Stimulated activated CD4-positive, alpha-beta T cell treated with anti-CD3 and anti-CD28 coated beads, TNF-alpha, amount 100 ng/mL, for 1 hour (primary cell): ENCODE results near the gene FOXO1.

ENCODE experiments used
- DNase-seq, 3 donors: peaks; one replicate each; pipeline ENCODE4 v3.0.0-alpha.2; 2020; ENCODE audit warnings: low read depth in 3 of 3, low spot score in 1 of 3

FOXO1 gene

DNA sequence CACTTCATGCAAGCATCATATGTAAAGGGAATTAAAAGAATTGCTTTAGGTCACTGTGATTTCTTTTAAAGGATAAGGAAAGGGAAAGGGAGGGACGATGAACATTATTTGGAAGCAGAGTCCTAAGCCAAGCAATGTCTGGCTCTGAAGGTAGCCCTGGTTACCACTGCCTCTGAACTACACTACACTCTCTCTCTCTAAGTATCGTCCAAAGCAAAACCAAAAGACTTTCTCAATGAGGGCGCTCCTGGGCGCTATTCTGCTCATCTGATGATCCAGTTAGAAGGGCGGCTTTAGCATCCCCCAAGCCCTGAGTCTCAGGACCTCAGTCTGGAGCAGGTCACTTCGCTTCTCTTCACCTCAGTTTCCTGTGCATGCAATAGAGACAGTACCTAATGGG, 26.2 kb downstream of the FOXO1 start:
- DNase-seq, result no peak

DNA sequence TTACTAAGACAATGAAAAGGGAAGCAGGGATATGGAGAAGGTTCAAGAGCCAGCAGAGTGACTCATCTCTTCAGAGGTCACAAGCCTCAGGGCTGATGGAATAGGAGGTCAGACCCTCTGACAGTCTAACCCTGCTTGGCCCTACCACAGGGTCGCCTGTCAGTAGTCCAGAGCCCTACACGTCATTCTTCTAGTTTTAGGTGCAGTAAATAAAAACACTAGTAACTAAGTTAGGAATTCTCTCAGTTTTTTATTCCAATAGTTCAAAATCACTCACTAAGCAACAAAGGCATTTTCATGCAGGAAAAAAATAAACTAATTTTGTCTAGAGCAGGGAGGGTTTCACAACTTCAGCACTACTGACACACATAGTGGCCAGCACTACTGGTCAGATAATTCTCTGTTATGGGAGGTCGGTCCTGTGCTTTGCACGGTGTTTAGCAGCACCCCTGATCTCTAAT, 27.2 kb downstream of the FOXO1 start:
- DNase-seq, result no peak

DNA sequence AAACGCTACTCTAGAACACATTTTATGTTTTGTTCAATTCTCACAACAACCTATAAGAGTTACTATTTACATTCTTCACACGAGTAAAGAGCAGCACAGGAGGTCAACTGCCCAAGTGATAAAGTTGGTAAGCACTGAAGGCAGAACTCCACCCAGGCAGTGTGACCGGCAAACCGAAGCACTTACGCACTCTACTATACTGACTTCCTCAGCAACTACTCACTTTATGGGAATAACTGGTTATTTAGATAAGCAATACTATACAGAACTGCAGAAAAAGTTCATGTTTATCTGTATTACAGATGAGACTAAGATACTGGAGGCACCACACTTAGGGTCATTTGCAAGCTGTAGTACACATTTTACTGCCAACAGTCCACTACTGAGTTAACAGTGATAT, 28.8 kb downstream of the FOXO1 start:
- DNase-seq, result no peak

DNA sequence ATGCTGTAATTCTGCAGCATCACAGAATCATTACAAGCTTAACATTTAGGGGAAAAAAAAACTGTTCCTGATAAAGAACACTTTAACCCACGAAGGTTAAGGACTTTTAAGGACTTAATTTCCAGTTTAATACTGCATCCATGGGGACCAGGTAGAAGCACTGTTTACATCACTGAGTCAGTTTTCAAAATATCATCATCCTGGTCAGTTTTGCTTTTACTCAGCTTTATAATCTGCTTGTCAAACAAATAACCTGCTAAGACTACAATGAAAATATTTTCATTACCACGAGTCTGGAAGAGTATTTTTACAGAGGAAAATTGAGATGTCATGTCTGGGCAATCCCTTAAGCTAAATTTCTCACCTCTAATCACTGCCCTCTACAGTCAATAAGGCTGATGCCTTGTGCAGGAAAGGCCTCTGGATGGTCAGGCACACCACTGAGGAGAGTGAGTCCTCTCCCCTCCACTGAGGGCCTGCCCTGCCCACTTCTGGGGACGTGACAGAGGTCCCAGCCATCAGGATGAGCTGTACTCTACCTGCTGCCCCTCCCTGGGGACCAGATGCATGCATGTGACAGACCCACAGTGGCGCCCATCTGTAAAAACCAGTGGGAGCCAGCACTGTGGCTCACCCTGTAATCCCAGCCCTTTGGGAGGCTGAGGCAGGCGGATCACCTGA, 31.0 kb downstream of the FOXO1 start:
- no peak for DNase-seq

DNA sequence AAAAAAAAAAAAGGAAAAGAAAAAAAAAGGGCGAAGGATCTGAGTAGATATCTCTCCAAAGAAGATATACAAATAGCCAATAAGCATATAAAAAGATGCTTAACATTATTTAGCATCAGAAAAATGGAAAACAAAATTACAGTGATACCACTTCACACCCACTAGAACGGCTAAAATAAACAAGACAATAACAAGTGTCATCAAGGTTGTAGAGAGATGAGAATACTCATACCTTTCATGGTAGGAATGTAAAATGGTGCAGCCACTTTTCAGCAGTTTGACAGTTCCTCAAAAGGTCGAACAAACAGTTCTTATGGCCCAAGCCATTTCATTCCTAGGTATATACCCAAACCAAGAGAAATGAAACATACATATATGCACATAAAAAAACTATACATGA, 33.5 kb downstream of the FOXO1 start:
- no peak for DNase-seq

DNA sequence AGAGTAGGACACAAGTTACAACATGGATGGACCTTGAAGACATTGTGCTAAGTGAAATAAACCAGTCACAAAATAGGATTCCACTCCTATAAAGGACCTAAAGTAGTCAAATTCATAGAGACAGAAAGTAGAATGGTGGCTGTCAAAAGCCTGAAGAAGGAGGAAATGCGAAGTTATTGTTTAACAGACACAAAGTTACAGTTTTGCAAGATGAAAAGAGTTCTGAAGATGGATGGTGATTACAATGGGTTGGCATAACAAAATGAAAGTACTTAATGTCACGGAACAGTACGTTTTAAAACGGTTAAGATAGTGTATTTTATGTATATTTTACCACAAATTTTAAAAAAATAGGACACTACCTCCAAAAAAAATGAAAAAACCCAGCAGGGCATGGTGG, 34.8 kb downstream of the FOXO1 start:
- no peak for DNase-seq

DNA sequence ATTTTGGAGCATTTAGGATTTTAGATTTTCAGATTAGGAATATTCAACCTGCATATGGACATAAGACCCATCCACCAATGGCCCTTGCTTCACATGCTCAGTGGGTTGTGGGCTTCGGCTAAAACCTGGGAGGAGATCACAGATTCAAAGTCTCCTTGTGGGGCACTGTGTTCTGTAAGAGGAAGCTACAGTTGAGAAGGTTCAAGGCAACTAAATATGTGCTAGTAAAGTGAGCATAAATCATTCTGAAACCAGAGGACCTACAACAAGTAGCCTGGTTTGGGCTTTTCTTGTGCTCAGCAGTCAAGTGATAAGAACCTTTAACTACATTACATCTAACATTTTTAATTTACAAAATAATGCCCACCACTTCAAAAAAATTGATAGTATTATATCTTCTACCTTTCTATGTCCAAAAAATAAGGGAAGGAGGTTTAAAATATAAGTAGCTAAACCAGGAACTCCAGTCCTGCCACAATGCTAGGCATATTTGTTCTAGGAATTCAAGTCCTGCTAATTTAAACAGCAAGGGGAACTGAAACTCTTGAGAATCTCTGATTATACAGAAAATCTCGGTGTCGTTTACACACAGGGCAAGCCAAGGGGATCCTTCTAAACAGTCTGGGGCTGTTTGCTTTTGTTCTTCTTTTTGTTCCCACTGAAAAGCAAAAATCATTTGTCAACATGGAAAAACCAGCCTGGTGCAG, 36.6 kb downstream of the FOXO1 start:
- DNase-seq, result no peak

DNA sequence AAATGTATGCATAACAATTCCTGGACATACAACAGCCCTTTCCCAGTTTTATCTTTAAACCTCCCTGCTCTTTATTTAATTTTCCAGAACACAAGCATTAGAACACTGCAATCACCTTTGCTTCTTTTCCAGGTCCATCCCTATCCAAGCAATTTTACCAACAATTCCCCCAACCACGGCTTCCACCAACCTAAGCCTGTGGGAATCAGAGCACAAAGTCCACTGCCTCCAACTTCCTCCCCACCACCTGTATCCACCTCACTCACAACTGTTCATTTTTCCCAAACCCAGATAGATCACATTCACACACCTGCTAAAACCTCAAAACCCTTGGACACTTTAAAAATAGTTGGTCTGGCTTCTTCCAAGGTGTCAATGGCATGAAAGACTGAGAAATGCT, 39.5 kb downstream of the FOXO1 start:
- no peak for DNase-seq

DNA sequence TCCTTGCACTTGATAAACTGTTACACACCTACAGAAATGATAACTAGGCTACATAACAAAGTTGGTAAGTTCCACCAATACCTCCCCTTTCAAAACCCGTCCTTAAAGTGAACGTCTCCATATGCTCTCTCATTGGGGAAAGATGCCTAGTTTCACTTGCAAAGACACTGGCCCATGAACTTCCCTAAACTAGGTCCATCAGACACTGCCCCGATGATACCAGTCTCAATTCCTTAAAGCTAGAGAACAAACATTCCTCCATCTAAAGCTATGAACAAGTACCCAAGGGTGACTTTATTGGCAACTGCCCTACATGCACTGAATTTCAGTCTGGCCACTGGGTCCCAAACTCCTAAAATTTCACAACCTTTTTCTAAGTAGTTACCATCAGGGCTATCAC, 39.9 kb downstream of the FOXO1 start:
- no peak for DNase-seq

DNA sequence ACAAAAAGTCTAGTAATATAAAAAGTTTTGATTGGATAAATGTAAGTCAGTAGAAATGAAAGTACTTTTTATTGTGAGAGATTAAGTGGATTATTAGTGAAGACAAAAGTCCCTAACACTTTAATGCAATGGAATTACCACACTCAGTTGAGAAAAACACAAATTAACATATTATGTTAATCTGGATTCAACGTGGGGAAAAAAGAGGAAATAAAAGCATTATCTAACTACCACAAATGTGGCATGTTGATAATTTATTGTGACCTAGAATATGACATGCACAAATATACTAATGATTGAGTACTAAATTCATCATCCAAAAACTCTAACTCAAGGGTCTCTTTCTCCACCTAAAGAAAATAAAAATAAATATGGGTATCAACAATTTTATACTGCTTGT, 41.5 kb downstream of the FOXO1 start:
- DNase-seq, result no peak

DNA sequence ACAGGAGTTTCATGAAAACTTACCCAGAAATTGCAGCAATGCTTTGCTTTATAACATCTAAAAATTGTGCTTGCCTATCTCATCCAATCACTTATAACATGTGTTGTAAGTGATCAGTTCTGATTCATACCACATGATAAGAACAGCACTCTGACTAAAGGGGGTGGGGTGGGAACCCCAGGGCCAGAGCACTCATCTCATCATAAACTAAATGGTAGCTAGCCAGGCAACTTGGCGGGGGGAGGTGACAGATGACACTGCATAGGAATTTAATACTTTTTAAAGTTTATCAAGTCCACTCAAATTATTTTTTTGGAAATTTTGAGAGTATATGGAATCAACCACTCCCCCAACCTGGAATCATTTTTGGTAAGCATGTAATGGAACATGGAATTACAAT, 42.1 kb downstream of the FOXO1 start:
- DNase-seq, result no peak

DNA sequence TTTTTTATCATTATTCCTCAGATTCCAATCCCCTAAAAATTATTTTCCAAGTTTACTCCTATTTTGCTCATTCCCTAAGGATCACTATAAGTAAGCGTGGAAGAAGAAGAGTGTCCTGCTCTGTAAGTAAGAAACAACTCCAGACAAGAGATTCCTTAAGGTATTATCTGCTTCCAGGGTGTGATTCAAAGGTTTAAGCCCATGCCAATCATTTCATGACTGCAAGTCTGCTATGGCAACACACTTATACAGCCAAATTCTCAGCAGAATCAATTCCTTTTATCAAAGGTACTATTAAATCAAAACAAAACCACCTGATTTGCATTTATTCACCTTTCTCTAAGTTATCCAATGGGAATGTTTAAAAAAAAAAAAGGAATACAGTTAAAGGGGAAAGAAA, 43.7 kb downstream of the FOXO1 start:
- DNase-seq, result no peak

DNA sequence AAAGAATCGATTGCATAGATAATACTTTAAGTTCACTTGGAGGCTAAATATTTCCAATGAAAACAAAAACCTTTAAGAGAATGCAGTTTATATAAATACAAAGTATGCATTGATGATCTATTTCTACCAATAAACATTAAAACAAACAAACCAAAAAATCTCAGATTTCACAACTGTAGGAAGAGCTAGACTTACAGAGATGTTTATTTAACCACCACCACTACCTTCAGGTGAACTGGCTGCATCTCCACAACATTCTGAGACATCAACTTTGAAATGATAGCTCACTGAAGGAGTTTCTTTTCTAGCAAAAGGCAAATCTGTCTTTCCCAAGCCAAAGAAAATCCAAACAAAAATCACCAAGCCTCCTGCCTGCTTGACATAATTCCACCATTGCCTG, 44.2 kb downstream of the FOXO1 start:
- DNase-seq, result no peak

DNA sequence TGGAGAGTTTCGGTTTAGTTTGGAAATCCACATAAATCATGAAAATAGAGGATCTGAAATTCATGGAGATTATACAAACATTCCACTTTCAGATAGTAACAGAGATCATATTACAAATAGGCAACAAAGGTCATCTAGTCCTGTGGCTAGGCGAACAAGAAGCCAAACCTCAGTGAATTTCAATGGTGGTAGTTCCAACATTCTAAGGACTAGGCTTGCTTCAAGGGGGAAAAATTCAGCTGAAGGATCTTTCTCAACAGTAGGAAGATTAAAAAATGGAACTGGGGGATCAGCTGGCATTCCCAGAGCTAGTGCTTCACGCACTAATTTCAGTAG, 47.0 kb downstream of the FOXO1 start:
- no peak for DNase-seq

DNA sequence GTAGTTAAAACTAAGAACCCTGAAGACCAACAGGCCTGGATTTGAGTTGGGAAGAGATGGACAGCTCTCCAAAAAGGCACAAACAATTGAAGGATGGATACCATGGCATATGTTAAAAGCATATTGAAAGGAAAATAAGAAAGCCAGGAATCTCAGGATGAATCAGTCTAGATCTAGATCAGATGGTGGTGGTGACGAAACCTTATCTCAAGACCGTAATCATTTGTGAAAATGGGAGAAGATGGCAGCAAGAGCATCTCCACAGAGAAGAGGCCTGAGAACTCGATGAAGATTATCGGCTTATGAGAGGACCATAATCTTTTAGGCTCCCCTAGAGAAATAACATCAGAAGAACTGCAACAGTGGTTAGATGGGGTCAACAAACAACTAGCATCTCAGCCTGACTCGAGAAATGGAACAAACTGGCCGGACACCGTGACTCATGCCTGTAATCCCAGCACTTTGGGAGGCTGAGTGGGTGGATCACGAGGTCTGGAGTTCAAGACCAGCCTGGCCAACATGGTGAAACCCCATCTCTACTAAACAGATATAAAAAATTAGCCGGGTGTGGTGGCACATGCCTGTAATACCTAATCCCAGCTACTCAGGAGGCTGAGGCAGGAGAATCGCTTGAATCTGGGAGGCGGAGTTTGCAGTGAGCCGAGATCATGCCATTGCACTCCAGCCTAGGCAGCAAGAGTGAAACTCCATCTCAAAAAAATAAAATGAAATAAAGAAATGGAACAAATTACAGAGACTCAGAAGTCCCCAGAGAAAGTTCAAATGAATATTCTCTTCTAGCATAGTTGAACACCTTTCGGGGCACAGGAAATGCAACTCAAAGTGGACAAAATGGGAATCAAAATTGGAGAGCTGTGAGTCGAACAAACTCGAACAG, 47.6 kb downstream of the FOXO1 start:
- no peak for DNase-seq

DNA sequence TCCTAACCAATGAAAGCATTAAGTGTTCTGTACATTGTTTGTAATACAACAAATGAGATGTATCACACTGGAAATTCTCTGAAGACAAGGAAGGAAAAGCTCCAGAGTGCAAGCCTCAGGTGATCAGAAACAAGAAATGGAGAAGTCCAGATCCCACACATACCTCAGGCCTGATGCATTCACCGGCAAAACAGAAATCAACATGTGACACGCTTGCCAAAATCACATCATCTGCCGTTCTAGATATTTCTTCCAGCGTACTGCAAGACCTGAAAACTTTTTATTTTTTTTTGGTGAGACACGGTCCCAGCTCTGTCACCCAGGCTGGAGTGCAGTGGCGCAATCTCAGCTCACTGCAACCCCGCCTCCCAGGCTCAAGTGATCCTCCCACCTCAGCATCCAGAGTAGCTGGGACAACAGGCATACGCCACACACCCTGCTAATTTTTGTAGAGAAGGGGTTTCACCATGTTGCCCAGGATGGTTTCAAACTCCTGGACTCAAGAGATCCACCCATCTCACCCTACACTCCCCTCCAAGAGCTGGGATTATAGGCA, 48.6 kb downstream of the FOXO1 start:
- DNase-seq, result no peak

DNA sequence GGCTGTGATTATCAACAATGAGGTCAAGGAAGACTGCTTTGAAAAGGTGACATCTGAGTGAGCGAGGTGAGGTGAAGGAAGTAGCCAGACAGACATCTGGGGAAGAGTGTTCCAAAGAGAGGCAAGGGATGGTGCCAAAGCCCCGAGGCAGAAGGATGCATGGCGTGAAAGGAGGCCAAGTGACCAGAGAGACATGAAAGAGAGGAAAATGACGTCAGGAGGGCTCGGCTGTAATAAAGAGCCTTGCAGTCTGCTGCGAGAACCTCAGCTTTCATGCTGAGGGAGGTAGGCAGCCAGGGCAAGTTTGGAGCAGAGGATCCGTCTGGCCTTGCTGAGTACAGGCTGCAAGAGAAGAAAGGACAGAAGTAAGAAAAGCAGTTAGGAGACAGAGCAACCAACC, 50.8 kb downstream of the FOXO1 start:
- no peak for DNase-seq

DNA sequence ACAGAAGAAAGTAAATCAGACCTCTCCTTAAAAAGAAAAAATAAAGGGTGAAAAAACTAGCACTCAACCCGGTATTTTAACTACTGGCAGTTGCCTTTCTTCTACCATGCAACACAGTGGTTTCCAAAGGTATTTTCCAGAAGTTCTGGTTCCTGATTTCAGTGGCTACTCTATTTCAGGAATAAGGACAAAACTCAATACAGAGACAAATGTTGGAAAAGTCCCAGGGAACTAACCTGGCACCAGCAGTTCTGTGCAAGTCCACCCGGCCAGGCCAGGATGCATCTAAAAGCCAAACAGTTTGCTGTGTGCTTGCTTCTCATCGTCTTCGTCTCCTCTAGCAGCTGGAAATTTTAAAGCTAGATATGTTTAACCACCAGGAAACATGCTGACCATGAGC, 52.5 kb downstream of the FOXO1 start:
- DNase-seq, result no peak

DNA sequence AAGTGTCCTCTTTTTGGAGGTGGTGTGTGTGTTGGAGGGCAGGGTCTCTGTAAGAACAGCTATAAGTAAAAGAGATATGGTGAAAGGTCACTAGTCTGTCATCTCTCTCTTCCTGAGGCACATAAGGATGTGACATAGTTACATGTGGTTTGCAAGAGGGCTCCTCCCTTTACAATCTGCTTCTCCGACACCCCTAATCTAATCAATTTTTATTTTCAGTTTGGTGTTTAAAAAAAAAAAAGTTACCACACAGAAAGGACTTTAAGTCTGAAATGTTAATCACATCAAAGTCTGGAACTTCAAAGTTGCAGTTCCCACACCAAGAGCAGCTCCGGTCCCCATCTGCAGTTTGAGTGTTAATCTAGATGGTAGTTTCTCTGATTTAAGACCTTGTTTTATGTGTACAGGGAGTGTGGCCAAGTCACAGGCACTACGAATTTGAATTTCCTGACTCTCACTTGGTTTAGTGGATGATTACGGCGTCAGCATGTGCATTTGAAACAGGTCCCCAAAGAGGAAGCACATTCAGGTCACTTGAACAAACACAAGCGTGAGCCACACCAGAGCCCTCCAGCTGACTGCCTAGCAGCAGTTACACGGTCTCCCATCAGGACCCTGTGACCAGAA, 53.1 kb downstream of the FOXO1 start:
- peak in 1 of 3 donors; percentile 3 for DNase-seq

DNA sequence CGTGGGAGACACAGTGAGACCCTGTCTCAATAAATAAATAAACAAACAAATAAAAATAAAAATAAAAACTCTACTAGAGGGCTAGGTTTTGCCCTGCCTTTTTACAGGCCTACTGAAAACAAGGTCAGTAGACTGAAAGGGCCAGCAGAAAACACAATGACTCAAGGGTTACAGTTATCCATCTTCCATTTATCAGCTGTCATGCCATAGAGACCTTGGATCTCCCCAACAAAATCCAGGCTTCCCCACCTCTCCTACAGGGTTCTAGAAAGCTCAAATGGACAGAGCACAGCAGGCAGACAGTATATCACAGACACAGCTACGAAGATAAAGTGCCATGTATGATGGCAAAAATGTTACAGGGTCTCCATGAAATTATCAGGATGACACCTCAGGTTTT, 54.4 kb downstream of the FOXO1 start:
- DNase-seq, result no peak

DNA sequence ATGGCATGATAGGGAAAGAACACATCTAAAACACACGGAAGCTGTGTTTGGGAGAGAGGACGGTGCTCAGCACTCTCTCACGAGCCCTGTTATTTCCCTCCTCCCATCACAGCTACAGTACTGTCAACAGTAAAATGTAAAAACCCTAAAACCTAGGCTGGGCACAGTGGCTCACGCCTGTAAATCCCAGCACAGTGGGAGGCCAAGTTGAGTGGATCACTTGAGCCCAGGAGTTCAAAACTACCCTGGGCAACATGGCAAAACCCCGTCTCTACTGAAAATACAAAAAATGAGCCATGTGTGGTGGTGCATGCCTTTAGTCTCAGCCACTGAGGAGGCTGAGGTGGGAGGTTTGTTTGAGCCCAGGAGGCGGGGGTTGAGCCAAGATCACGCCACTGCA, 54.8 kb downstream of the FOXO1 start:
- no peak for DNase-seq
